Neural cell (in vitro differentiated cells): ENCODE measurements around the gene AP3S2. TPM values are rescaled to one million over a fixed set of nuclear protein-coding genes. Genes with fewer than 3 reads are reported as not detected.

Experiments used
- H2AFZ ChIP-seq: fragments of 200-600, 300-800 bp; sonication (generic), shearing (Covaris generic); 2 replicates; pipeline ENCODE4 v1.6.0; 2014; ENCODE audit warnings: low read depth, mild to moderate bottlenecking, antibody characterized with exemption, low read length, moderate library complexity
- H3F3A ChIP-seq: fragments of 200-600 bp; shearing (Covaris generic); 2 replicates; pipeline ENCODE4 v1.6.1; 2016; ENCODE audit warnings: mild to moderate bottlenecking, moderate library complexity, mixed read lengths, antibody characterized with exemption, low read length; ENCODE audit not compliant: insufficient read depth, poor library complexity, severe bottlenecking
- H3K27ac ChIP-seq: fragments of 200-600, 300-800 bp; sonication (generic), shearing (Covaris generic); 2 replicates; pipeline ENCODE4 v1.5.1; 2014; ENCODE audit warnings: mild to moderate bottlenecking, low read length, moderate library complexity
- H3K27me3 ChIP-seq: fragments of 300-800, 200-600 bp; sonication (generic), shearing (Covaris generic); 2 replicates; pipeline ENCODE4 v1.6.0; 2014; ENCODE audit warnings: mild to moderate bottlenecking, low read depth, low read length, moderate library complexity; ENCODE audit not compliant: insufficient read depth
- H3K36me3 ChIP-seq: fragments of 300-800, 200-600 bp; sonication (generic), shearing (Covaris generic); 2 replicates; pipeline ENCODE4 v1.5.1; 2014; ENCODE audit warnings: mild to moderate bottlenecking, antibody characterized with exemption, low read length, moderate library complexity; ENCODE audit not compliant: insufficient read depth
- H3K4me2 ChIP-seq: fragments of 300-800, 200-600 bp; sonication (generic), shearing (Covaris generic); 2 replicates; pipeline ENCODE4 v1.6.0; 2014; ENCODE audit warnings: mild to moderate bottlenecking, low read length
- H3K4me3 ChIP-seq: fragments of 300-800, 200-600 bp; sonication (generic), shearing (Covaris generic); 2 replicates; pipeline ENCODE4 v1.5.1; 2014; ENCODE audit warnings: mild to moderate bottlenecking, low read length, moderate library complexity
- H3K79me2 ChIP-seq: fragments of 200-600 bp; shearing (Covaris generic); replicated peaks from 2 replicates; pipeline ENCODE4 v1.6.0; 2014; ENCODE audit warnings: mild to moderate bottlenecking, low read length, moderate library complexity; ENCODE audit not compliant: insufficient read depth
- H3K9ac ChIP-seq: fragments of 300-800, 200-600 bp; sonication (generic), shearing (Covaris generic); 2 replicates; pipeline ENCODE4 v1.6.1; 2016; ENCODE audit warnings: mild to moderate bottlenecking, low read length, mixed read lengths
- H3K9me2 ChIP-seq: fragments of 200-600 bp; shearing (Covaris generic); 2 replicates; pipeline ENCODE4 v1.6.1; 2016; ENCODE audit warnings: mild to moderate bottlenecking, low read length, mixed read lengths; ENCODE audit not compliant: insufficient read depth
- H3K9me3 ChIP-seq: fragments of 200-600, 300-800 bp; sonication (generic), shearing (Covaris generic); 2 replicates; pipeline ENCODE4 v1.6.1; 2016; ENCODE audit warnings: mild to moderate bottlenecking, mixed run types, low read length, moderate library complexity, mixed read lengths
- H4K20me1 ChIP-seq: fragments of 200-600 bp; shearing (Covaris generic); 2 replicates; pipeline ENCODE4 v1.6.1; 2016; ENCODE audit warnings: mild to moderate bottlenecking, mixed run types; ENCODE audit not compliant: insufficient read depth
- EP300 ChIP-seq: fragments of 450-650 bp; conservative IDR thresholded peaks from 2 replicates; pipeline ENCODE4 v1.6.1; 2014; ENCODE audit warnings: antibody characterized with exemption, mild to moderate bottlenecking, moderate library complexity; ENCODE audit not compliant: poor library complexity, severe bottlenecking
- EZH2 ChIP-seq: fragments of 200-600, 300-800 bp; shearing (Covaris generic), sonication (generic); IDR thresholded peaks from 2 replicates; pipeline ENCODE4 v1.6.1; 2014; ENCODE audit warnings: antibody characterized with exemption, low read length, borderline replicate concordance, mild to moderate bottlenecking; ENCODE audit not compliant: insufficient read depth, poor library complexity, severe bottlenecking
- MXI1 ChIP-seq: fragments of 450-650 bp; conservative IDR thresholded peaks from 2 replicates; pipeline ENCODE4 v1.6.1; 2014; ENCODE audit warnings: antibody characterized with exemption, mild to moderate bottlenecking; ENCODE audit not compliant: poor library complexity, severe bottlenecking
- POLR2AphosphoS5 ChIP-seq: IDR thresholded peaks from 2 replicates; pipeline ENCODE4 v1.6.1; 2012
- RAD21 ChIP-seq: fragments of 450-650 bp; conservative IDR thresholded peaks from 2 replicates; pipeline ENCODE4 v1.6.1; 2014; ENCODE audit warnings: antibody characterized with exemption, mild to moderate bottlenecking, moderate library complexity
- SMC3 ChIP-seq: fragments of 450-650 bp; conservative IDR thresholded peaks from 2 replicates; pipeline ENCODE4 v1.6.1; 2014; ENCODE audit warnings: antibody characterized with exemption, mild to moderate bottlenecking, moderate library complexity; ENCODE audit not compliant: poor library complexity
- TAF1 ChIP-seq: IDR thresholded peaks from 2 replicates; pipeline ENCODE4 v1.6.1; 2012; ENCODE audit warnings: low read depth
- polyA plus RNA-seq: library from polyadenylated mRNA; depleted of rRNA; stranded (reverse); fragments of >200 nt; gene quantifications from 2 replicates; pipeline ENCODE4 v1.2.3, GENCODE V29; 2014
- TF ChIP-seq, protein P1 (sequence below): IDR thresholded peaks from 2 replicates; pipeline ENCODE4 v1.6.1; 2012; ENCODE audit warnings: borderline replicate concordance
- TF ChIP-seq, protein P2 (sequence below): fragments of 450-650 bp; IDR thresholded peaks from 2 replicates; pipeline ENCODE4 v1.5.1; 2014; ENCODE audit warnings: antibody characterized with exemption, mild to moderate bottlenecking, moderate library complexity; ENCODE audit not compliant: poor library complexity, severe bottlenecking

The AP3S2 gene
- polyA plus RNA-seq, 1 donor from 2014 or later = 47.6 TPM

GRCh38 chr15:89912145-89912673 is 18.4 kb upstream of the AP3S2 start:
- peak overlapping the region; percentile 69 for H3K4me3 ChIP-seq
- H3K27ac ChIP-seq = no peak overlapping the region
- no peak overlapping the region for H2AFZ ChIP-seq
- peak; percentile 17 for TF ChIP-seq TAF1
- TF ChIP-seq MXI1 = no peak
- H3K79me2 ChIP-seq = no peaks in the 10 kb centered on the region
- H3K9me3 ChIP-seq = no peaks in the 10 kb centered on the region
- H3K9me2 ChIP-seq = no peaks in the 10 kb centered on the region
- no peaks in the 10 kb centered on the region for H3K36me3 ChIP-seq
- H3K4me2 ChIP-seq = no peak overlapping the region
- H3F3A ChIP-seq = no peaks in the 10 kb centered on the region
- no peaks in the 10 kb centered on the region for H4K20me1 ChIP-seq
- peaks cover 2% of the 10 kb centered on the region for H3K27me3 ChIP-seq
- H3K9ac ChIP-seq = peak overlapping the region; percentile 54

GRCh38 chr15:89910891-89911626 is 17.3 kb upstream of the AP3S2 start:
- Histone ChIP-seq H3K4me3 (no peak overlapping the region), H4K20me1 (no peaks in the 10 kb centered on the region), H3K9ac (no peak overlapping the region), H3K4me2 (no peak overlapping the region), H2AFZ (no peak overlapping the region), H3K9me3 (no peaks in the 10 kb centered on the region), H3K9me2 (no peaks in the 10 kb centered on the region), H3K79me2 (no peaks in the 10 kb centered on the region), H3K27ac (no peak overlapping the region), H3K36me3 (no peaks in the 10 kb centered on the region), H3K27me3 (peaks cover 2% of the 10 kb centered on the region), H3F3A (no peaks in the 10 kb centered on the region)
- TF ChIP-seq TAF1 (no peak), EP300 (no peak), MXI1 (no peak), SMC3 (no peak), RAD21 (no peak), EZH2 (no peak), POLR2AphosphoS5 (no peak)
- TF ChIP-seq, protein P1, sequence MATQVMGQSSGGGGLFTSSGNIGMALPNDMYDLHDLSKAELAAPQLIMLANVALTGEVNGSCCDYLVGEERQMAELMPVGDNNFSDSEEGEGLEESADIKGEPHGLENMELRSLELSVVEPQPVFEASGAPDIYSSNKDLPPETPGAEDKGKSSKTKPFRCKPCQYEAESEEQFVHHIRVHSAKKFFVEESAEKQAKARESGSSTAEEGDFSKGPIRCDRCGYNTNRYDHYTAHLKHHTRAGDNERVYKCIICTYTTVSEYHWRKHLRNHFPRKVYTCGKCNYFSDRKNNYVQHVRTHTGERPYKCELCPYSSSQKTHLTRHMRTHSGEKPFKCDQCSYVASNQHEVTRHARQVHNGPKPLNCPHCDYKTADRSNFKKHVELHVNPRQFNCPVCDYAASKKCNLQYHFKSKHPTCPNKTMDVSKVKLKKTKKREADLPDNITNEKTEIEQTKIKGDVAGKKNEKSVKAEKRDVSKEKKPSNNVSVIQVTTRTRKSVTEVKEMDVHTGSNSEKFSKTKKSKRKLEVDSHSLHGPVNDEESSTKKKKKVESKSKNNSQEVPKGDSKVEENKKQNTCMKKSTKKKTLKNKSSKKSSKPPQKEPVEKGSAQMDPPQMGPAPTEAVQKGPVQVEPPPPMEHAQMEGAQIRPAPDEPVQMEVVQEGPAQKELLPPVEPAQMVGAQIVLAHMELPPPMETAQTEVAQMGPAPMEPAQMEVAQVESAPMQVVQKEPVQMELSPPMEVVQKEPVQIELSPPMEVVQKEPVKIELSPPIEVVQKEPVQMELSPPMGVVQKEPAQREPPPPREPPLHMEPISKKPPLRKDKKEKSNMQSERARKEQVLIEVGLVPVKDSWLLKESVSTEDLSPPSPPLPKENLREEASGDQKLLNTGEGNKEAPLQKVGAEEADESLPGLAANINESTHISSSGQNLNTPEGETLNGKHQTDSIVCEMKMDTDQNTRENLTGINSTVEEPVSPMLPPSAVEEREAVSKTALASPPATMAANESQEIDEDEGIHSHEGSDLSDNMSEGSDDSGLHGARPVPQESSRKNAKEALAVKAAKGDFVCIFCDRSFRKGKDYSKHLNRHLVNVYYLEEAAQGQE = no peak
- TF ChIP-seq, protein P2, sequence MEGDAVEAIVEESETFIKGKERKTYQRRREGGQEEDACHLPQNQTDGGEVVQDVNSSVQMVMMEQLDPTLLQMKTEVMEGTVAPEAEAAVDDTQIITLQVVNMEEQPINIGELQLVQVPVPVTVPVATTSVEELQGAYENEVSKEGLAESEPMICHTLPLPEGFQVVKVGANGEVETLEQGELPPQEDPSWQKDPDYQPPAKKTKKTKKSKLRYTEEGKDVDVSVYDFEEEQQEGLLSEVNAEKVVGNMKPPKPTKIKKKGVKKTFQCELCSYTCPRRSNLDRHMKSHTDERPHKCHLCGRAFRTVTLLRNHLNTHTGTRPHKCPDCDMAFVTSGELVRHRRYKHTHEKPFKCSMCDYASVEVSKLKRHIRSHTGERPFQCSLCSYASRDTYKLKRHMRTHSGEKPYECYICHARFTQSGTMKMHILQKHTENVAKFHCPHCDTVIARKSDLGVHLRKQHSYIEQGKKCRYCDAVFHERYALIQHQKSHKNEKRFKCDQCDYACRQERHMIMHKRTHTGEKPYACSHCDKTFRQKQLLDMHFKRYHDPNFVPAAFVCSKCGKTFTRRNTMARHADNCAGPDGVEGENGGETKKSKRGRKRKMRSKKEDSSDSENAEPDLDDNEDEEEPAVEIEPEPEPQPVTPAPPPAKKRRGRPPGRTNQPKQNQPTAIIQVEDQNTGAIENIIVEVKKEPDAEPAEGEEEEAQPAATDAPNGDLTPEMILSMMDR = no peak
